GM18873 (cell line): ENCODE measurements around the gene COL4A2.
A peak's percentile ranks its signal among the peaks of the same experiment; 100 is the strongest.

ENCODE experiments used
- ATAC-seq: cut with Tn5 transposase; IDR thresholded peaks from one replicate; pipeline ENCODE4 v1.9.1; 2021; ENCODE audit warnings: mild to moderate bottlenecking, moderate library complexity, moderate number of reproducible peaks; ENCODE audit not compliant: unreplicated experiment, low FRiP score

Gene COL4A2

DNA sequence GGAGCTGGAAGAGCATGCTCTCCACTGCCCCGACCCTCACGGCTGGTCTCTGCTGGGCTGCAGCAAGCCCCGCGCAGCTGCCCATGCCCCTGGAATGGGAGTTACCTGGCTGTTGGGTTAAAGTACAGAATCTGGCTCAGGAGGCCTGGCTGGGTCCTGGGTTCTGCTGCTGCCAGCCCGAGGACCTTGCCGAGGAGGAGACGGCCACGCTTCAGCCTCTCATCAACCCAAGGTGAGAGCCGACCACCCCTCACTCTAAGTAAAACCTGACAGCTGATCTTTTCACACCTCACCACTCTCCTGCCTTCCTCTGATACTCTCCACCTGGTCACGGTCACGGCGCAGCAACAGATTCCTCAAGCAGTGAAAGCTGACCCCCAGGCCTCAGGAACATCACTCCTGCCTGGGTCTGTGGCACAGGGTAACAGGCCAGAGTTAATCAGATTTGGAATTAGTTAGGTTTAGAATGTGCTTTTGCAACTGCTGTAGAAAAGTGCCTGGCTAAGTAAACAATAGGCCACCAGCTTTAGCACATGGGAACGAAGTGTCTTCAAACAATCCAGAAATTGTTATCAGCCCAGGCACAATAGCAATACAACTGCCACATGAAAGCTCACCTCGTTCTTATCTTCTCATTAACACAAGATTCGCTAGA is 233.9 kb downstream of the COL4A2 start:
- ATAC-seq: no peak

DNA sequence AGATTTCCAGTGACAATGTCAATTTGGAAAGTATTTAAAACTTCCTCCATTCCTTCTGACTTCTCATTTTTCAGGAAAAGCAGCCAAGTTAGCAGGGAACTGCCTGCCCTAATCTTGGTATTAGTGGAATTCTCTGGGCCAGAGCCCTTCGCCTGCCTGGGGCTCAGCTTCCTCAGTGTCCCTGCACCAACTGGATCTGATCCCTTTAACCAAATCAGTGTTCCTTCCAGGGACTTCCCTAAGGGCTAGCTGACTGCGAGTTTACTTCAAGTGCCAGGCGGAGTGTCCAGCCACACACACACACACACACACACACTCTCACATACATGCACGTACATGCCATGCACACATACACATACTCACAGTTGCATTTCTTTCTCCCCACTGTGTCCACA is 234.4 kb downstream of the COL4A2 start:
- ATAC-seq: no peak

DNA sequence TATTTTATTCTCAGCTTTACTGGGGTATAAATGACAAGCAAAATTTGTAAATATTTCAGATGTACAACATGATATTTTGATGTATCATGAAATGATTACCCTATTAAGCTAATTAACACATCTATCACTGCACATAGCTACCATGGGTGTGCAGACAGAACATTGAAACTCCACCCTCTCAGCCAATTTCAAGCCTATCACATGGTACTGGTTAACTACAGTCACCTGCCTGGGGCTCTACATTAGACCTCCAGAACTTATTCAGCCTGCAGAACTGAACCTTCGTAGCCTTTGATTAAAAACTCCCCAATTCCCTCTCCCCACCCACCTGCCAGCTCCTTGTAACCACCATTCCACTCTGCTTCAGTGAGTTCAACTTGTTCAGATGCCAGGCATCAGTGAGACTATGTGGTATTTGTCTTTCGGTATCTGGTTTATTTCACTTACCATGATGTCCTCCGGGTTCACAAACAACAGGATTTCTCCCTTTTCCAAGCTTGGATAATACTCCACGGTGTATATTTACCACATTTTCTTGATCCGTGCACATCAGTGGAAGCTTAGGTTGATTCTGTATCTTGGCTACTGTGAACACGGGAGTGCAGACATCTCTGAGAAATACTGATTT is 235.2 kb downstream of the COL4A2 start:
- ATAC-seq: no peak

DNA sequence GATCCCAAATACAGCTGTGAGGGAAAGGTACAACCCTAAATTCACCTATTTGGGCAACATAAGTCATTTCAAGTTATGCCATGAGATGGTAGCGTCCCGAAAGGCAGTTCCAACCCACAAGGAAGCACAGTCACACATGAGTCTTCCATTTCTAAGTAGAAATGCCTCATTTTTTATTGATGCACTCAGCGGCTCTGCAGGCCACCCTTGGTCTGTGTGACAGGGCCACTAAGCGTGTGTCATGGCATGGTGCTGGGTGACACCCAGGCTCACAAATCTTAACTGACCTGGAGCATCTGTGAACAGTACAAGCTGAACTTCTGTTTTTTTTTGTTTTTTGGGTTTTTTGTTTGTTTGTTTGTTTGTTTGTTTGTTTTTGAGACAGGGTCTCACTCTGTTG is 239.3 kb downstream of the COL4A2 start:
- no peak for ATAC-seq

DNA sequence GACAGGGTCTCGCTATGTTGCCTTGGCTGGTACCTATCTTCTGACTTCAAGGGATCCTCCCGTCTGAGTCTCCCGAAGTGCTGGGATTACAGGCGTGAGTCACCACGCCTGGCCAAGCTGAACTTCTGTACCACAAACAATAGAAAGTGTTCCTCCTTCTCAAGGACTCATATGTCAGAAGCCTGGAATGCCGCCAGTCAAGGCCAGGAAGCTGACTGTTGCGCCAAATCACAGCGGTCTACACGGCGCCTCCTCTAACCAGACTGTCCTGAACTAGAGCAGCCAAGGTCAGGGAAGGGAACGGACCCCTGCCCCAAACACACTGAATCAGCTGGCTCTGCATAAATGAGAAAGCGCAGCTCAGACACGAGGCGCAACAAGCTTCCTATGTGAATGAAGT is 239.8 kb downstream of the COL4A2 start:
- no peak for ATAC-seq

DNA sequence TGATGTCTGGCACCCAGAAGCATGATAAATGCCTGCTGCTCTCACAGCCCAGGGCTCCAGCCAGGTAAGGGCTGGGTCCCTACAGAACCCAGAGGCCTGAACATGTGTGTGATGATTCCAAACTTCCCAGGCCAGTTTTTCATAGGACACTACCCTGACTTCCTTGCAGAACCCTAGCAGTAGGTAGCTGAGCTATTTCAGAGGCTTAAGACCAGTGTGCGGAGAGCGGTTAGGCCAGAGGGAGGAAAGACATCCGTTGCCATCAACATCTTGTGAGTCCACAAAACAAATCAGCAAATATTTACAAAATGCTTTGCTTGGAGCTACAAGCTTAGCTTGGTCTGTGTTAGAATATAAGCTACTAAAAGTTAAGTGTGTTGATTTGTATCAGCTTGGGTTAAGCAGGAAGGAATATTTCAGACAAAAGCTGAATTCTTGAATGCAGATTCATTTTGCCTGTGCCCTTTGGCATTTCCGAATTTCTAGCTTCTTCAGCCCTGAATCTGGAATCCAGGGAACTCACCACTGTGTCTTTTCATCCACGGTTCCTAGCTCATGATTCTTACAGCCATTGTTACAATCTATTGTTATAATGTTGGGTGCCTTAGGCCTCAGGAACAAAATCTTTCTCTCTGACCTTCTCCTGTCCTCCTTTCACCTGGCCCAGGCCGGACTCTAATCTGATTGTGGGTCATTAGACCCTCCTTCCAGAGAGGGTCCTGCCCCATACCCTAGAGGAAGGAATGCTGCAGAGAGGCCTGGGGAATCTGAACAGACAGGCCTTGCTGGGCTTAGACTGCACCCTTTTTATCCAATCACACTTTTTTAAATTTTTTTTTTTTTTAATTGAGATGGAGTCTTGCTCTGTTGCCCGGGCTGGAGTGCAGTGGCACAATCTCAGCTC is 242.1 kb downstream of the COL4A2 start:
- ATAC-seq: no peak

DNA sequence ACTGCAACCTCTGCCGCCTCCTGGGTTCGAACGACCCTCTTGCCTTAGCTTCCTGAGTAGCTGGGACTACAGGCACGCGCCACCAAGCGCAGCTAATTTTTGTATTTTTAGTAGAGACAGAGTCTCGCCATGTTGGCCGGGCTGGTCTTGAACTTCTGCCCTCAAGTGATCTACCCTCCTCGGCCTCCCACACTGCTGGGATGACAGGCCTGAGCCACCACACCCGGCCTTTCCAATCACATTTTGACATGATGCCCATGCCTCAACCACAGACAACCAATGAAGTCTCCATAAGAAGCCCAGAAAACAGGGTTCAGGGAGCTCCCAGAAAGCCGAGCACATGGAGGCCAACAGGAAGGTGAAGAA is 242.7 kb downstream of the COL4A2 start:
- no peak for ATAC-seq

DNA sequence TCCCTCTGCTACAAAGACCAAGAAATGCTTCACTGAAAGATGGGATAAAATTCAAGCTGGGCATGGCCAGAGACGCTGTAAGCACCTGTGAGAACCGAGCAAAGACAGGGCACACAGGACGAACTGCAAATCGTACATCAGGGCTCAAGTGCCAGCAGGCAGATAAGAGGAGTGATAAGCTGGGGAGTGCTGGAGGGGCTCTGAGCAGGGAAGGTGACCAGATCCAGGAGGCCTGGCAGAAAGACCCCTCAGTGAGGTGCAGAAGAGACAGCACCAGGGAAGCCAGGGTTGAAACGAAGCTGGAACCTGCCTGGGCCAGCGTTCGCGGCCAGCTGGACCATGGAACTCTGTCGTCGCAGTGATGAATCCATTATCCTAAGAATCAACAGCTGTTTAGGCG is 244.2 kb downstream of the COL4A2 start:
- ATAC-seq: no peak

DNA sequence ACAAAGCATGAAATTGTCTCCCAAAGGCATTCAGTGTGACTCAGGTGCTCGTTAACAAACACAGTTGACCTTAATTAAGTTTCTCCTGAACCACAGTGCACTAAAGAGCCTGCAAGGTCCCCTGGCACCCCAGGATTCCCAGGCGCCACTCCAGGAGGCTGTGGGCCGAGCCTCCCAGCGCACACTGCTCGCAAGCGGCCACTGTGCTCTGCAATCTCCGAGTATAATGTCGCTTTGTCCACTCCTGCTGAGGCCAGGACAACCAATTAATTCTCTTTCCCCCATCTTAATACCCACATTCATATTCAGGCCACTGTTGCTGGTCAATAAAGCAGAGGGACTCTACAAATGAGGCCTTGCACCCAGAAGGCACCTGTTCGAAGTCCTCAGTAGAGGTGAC is 245.7 kb downstream of the COL4A2 start:
- ATAC-seq: no peak

DNA sequence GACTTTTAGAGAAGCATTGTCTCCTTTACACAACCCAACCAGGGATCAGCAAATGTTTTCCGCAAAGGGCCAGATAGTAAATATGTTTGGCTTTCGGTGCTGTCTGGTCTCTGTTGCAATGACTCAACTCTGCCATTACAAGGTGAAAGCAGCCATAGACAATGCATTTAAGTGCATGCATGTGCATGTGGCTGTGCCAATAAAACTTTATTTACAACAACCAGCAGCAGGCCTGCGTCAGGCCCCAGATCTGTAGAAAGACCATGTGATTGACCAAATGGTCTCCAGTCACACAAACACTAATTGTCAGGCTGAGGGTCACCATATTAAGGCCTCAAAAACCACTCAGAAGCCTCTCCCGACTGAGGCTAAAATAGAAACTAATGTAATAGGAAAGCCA is 246.3 kb downstream of the COL4A2 start:
- no peak for ATAC-seq

DNA sequence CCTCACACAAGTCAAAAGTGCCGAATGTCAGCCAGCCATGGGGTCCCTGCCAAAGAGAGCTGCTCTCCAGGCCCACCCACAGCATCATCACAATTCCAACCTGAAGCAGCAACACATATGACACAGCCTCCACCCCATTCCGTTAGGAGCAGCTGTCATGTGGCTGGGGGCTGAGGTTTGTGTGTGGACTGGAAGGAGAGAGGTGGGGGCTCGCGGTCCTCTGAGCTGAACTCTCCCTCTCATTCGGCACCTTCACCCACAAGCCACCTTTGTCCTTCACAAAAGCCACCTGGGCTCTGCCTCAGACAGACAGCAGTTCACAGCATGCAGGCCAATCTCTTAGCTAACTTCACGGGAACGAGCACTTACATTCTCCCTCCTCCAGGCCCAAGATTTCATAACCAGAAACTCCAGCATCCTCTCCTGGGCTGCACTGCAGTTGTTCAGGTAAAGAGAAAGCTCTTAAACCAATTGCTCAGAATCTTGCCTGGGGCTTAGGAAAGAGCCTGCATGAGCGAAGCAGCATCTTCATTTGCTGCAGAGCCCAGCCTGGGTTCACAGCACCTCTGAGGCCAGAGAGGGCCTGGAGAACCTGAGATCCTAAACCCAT is 247.2 kb downstream of the COL4A2 start:
- no peak for ATAC-seq

DNA sequence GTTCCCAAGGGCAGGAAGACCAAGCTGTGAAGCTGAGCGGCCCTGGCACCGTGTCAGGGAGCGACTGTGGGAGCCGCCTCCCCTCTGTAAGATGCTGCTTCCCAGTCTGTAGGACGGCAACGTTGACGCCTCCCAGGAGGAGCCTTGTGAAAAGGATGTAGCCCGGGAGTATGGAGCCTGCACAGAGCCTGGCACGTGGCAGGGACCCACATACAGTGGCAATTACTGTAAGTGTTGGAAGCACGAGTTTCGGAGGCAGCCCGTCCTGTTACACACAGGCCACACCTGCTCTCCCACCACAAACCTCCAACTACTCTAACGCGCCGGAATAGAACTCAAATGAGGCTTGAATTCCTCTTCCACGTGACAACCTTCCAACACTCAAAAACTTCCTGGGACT is 247.9 kb downstream of the COL4A2 start:
- ATAC-seq: no peak

DNA sequence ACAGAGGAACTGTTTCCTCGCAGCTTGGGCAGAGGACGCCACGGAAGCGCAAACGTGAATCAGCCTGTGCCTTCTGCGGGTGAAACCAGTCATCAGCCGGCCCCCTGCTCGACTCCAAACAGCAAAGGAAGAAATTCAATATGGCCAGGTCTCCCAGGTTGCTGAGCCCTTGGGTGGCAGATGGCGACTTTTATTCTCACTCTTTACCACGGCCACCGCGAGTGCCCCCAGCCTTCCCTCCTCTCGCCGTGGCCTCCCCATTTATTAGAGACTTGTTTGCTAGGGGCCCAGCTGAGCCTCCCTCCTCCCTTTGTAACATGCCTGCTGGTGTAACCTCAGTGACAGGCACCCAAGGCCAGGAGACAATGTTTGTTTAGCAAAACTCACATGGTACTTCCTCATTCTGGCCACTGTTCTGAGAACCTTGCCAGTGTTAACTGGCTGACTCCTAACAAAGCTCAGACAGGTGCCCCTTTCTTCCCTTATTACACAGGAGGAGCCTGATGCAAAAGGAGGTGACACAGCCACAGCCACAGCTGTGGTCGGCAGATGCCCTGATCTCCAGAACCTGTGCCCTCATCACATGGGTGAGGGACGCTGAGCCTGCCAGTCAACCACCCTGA is 248.6 kb downstream of the COL4A2 start:
- no peak for ATAC-seq

DNA sequence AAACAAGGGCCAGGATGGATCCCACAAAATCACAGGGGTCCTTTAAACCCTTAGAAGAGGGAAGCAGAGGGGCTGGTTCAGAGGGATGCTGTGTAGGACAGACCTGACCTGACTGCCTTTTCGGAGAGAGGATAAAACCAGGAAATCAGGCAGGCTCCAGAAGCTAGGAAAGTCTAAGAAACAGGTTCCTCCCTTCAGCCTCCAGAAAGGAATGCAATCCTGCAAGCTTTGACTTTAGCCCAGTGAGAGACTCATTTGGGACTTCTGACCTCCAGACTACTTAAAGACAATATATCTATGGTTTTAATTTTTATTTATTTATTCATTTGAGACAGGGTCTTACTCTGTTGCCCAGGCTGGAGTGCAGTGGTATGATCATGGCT is 249.1 kb downstream of the COL4A2 start:
- no peak for ATAC-seq

DNA sequence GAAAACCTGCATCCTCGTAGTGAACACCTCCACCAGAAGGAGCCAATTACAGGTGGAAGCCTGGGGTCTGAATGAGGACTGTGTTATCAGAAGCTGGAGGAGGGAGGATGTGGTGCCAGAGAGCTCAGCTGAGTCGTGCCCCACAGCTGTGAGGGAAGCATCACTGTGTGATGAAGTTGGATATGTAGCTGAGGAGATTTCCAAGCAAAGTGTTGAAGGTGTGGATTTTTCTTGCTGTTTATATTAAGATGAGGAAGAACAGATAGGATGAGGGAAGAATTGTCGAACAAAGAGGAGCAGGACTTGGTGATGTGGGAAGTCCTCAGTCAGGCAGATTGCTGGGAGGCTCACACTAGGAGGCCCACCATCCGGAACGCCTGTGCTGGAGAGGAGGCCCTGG is 250.0 kb downstream of the COL4A2 start:
- no peak for ATAC-seq

DNA sequence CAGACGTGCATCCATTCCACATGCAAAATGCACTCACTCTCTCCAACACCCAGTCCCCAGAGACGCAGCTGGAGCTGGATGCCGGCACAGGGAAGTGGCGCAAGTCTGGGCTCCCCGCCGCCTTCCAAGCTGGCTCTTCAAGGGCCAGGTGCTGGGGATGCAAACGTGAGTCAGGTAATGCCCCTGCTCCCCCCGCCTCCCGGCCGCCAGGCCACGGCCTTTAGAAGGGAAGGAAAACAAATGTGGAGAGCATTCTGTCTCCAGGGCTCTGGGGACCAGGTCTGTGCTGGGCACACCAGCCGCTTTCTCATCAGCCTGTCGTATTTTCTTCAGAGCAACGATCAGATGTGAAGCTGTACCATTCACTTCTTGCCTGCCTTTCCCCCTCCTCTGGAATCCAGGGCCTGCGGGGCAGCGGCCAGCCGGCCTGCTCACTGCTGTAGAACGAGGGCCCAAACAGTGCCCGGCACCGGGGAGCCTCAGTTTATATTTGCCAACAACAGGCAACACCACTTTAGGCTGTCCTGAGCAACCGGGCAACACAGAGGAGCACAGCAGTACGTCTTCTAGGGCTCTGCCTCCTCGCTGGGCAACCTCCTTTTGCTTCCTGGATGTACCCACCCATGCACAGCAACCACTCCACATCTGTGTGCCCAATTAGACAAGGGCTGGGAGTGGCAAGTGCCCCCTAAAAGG is 250.7 kb downstream of the COL4A2 start:
- ATAC-seq: no peak

DNA sequence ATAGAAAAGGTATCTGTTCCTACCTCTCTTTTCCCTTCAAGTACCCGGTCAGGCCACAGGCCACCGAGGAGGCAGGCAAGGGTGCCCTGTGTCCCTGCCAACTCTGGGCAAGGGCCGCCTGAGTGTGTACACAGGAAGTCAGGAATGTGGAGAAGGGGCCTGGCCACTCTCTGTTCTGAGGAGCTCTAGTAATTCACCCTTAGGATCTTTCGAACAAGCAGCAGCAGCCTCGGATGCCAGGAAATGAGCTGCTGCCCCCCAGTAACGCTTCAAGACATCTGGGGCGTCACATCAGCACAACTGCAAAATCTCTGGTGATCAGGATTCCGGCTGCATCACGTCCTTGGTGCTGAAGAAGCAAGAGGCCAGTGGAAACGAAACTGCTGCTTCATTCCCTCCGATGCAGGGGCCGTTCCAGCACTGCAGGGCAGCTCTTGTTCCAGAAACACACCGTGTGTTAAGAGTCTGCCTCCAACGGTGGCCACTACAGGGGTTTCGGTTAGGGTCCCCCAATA is 252.4 kb downstream of the COL4A2 start:
- no peak for ATAC-seq

DNA sequence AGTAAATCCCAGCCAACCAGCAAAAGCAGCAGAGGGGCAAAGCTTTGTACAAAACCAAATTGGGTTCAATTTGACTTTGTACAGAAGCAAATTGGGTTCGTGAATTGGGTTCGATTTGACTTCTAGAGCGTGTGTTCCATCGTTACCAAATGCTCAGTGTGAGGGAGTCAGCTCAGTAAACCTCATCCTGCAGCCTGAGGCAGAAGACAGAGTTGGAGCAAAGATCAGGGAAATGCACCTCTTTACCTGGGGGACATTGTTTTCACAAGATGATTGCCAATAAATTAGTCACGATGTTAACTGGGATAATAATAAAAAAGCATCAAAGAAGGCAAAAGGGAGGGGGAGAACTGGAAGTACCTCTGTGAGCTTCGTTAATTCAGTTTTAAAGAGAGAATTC is 252.9 kb downstream of the COL4A2 start:
- ATAC-seq: no peak

DNA sequence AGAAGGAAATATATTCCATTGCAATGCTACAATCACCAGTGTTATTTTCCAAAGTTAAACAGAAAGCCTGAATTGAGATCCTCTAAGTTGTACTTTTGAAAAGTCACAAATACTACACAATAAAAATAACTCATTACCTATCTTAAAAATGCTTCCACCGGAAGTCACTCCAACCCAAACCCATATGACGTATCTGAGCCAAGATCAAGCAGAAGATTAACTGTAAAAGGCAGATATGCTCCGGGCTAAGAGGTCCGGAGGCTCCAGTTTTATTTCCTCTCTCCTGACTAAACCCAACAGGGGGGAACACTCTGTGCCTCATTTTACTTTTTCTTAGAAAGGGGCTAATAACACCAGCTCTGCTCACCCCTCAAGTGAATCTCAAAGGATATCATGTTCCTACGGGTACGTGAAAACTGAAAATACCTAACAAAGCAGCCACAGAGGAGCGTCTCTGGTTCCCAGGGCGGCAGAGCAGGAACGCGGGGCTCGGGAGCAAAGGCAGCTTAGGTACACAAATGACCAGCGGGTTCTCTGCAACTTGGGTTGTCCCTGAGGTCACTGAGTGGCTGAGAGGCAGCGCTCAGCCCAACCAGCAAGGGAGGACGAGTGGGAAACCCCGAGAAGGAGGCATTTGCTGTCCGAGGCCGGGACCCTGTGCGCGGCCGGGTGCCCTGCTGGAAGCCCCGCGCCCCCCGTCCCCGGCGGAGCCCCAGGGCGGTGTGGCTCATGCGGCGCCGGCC is 253.7 kb downstream of the COL4A2 start:
- ATAC-seq: peak; percentile 13
